DMS79 (cell line): Measurements from ENCODE around the gene BMP2K.
A peak's percentile ranks its signal among the peaks of the same experiment; 100 is the strongest.

ENCODE experiments used
- DNase-seq: peaks from one replicate; lab custom pipeline; 2025; lab: John Stamatoyannopoulos, UW

Gene BMP2K

GRCh38 chr4:78764498-78764961, 11.6 kb upstream of the BMP2K start:
- DNase-seq = no peak

- no peak for DNase-seq
These were observed 10.6 kb upstream of the BMP2K start for GRCh38 chr4:78765432-78766006.

- DNase-seq = no peak
These were observed 10.1 kb upstream of the BMP2K start for GRCh38 chr4:78766026-78766425.

- no peak for DNase-seq
These were observed 9.5 kb upstream of the BMP2K start for GRCh38 chr4:78766650-78767049.

GRCh38 chr4:78767350-78767749, 8.8 kb upstream of the BMP2K start:
- DNase-seq = no peak

GRCh38 chr4:78768452-78769180, 7.5 kb upstream of the BMP2K start:
- no peak for DNase-seq

GRCh38 chr4:78770091-78770642, 6.0 kb upstream of the BMP2K start:
- DNase-seq = no peak

GRCh38 chr4:78772526-78773091, 3.5 kb upstream of the BMP2K start:
- DNase-seq = no peak

- DNase-seq = no peak
These were observed 1.7 kb upstream of the BMP2K start for GRCh38 chr4:78774417-78774816.

- DNase-seq = peak; percentile 32
These were observed 659 bp upstream of the BMP2K start for GRCh38 chr4:78775303-78776078.

GRCh38 chr4:78776729-78777575, 802 bp downstream of the BMP2K start:
- DNase-seq = peak; percentile 15

- DNase-seq = no peak
These were observed 1.4 kb downstream of the BMP2K start for GRCh38 chr4:78777576-78777940.

- DNase-seq = no peak
These were observed 2.4 kb downstream of the BMP2K start for GRCh38 chr4:78778530-78778929.

GRCh38 chr4:78779280-78779679, 3.1 kb downstream of the BMP2K start:
- DNase-seq = no peak

- no peak for DNase-seq
These were observed 3.9 kb downstream of the BMP2K start for GRCh38 chr4:78780093-78780492.

GRCh38 chr4:78781139-78781538, 5.0 kb downstream of the BMP2K start:
- DNase-seq = no peak

GRCh38 chr4:78781924-78782323, 5.8 kb downstream of the BMP2K start:
- peak; percentile 27 for DNase-seq

GRCh38 chr4:78784236-78784865, 8.2 kb downstream of the BMP2K start:
- peak; percentile 3 for DNase-seq

- DNase-seq = no peak
These were observed 11.3 kb downstream of the BMP2K start for GRCh38 chr4:78787392-78788006.
